IPS-11a (cell line): Measurements from ENCODE around the gene TAOK2.

Source experiments
- H3K4me3 ChIP-seq: one replicate; pipeline ENCODE4 v1.5.1; 2013; ENCODE audit warnings: low read depth, low read length, control low read depth

TAOK2 gene

DNA sequence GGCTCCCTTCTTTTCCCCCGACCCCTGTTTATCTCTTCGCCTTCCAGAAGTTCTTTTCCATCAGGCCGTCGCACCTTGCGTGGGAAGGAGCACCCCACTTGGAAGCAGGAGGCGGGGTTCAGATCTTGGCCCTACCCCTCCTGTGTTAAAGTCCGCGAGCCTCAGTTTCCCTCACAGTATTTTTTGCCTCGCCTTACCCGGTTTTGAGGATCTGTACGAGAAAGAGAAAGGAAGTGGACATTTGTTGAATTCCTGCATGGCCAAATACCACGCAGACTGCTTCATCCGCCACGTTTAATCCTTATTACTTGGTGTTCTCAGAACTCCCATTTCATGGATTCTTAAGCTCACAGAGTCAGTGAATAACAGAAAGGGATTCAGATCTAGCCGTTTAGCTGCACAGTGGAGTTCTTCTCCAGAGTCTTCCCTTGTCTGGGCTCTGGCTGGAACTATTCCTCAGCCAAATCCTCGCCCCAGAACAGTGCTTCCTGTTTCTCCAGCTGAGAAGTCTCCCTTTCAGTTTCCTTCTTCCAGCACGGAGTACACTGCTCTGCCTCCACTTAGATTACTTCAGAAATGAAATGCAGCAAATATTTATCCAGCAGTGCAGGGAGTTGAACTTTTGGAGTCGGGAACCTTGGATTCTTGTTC, 11.2 kb upstream of the TAOK2 start:
- peak overlapping the region; percentile 55 for H3K4me3 ChIP-seq

GRCh38 chr16:29963021-29963743, 10.5 kb upstream of the TAOK2 start:
- no peak overlapping the region for H3K4me3 ChIP-seq

DNA sequence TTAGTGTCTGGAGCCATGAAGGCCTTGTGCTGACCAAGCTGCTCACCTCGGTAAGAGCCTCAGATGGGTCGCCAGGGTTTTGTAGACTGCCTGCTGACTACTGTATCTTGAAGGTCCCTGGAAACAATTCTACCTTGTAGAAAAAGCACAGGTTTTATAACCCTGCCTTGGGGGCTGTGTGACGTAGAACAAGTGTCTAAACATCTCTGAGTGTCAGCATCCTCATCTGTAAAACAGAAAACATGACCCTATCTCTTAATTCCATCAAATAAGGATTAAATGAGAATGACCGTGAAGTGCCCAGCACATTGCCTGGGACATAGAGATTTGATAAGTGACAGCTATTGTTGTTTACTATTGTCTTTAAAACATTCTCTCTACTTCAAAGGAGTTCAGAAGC, 5.5 kb upstream of the TAOK2 start:
- no peak overlapping the region for H3K4me3 ChIP-seq

GRCh38 chr16:29971304-29971703, 2.4 kb upstream of the TAOK2 start:
- H3K4me3 ChIP-seq: no peak overlapping the region

DNA sequence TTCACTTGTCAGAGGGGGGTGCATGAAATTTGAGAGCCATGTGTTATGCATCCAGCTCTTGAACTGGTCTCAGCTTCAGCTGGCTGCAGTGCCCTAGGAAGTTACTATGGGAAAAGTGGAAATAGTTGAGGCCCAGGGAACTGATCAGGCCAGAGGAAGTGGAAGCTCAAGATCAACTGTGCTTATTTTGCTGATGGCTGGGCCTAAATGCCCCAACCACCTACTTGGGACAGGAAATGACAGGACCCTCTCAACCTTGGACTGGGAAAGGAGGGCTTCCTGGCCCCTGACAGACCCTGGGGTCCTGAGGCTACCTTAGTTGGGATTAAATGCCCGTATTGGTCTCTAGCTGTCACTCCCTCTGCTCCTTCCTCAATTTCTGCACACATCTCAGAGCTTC, 1.2 kb upstream of the TAOK2 start:
- no peak overlapping the region for H3K4me3 ChIP-seq

DNA sequence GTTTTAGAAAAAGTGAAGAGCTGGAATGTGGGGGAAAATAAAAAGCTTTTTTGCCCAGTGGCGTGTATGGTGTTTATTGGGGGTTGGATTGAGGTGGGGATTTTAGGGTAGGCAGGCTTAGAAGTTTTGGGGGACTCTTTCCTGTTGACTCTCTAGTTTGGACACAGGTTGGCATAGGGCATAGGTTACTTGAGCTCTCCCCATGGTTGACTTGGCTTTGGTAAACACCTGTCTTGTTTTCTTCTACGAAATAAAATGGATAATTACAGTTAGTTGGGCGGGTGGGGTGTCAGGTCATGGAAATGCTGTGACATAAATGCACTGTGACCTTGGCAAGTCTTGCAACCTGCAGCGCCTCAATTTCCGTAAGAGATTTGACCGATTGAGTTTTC, 680 bp upstream of the TAOK2 start:
- H3K4me3 ChIP-seq: no peak overlapping the region

DNA sequence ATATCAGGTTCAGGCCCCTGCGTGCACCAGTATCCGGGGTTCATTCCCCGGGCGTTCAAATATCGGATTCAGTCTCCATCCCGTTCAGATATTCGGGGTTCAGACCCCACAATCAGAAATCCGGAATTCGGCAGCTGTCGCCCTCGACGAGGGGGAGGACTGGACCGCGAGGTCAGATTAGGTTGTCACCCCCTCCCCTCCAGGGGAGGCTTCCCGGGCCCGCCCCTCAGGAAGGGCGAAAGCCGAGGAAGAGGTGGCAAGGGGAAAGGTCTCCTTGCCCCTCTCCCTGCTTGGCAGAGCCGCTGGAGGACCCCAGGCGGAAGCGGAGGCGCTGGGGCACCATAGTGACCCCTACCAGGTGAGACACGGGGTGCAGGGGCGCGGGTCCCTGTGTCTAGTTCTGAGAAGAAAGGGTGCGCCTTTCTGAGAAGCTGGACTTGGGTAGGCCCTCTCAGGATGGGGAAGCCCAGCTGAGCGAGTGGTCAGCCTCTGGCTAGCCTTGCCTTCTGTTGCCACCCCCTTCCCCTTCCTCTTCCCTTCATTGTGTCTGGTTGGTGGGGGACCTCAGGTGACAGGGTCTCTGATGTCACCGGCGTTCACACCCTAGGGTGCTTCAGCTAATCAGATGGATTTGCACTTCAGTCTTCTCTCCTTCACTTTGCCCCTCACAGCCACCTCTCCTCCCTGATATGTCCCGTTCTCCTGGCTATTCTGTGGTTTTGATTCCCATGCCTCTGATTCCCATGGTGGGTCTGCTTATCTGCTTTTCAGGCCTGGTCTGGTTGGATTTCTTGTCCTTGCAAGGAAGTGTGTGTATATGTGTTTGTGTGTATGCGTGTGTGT, 844 bp downstream of the TAOK2 start:
- peak overlapping the region; percentile 85 for H3K4me3 ChIP-seq

- peak overlapping the region; percentile 85 for H3K4me3 ChIP-seq
These were observed 1.5 kb downstream of the TAOK2 start for GRCh38 chr16:29975134-29975538.

GRCh38 chr16:29975811-29976511, 2.3 kb downstream of the TAOK2 start:
- H3K4me3 ChIP-seq: no peak overlapping the region

GRCh38 chr16:29977063-29977825, 3.6 kb downstream of the TAOK2 start:
- H3K4me3 ChIP-seq: no peak overlapping the region

DNA sequence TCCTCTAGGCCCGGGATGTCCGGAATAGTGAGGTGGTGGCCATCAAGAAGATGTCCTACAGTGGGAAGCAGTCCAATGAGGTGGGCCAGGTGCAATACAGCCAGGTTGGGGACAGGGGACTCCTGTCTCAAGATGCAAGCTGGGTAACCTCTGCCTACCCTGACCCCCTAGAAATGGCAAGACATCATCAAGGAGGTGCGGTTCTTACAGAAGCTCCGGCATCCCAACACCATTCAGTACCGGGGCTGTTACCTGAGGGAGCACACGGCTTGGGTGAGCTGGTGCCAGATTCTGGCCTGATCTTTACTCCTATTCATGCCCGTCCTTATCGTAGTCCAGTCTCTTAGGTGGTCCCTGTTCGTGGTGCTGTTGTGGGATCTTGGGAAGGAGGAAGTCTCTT, 4.4 kb downstream of the TAOK2 start:
- H3K4me3 ChIP-seq: no peak overlapping the region

- H3K4me3 ChIP-seq: no peak overlapping the region
These were observed 5.0 kb downstream of the TAOK2 start for GRCh38 chr16:29978564-29979270.

DNA sequence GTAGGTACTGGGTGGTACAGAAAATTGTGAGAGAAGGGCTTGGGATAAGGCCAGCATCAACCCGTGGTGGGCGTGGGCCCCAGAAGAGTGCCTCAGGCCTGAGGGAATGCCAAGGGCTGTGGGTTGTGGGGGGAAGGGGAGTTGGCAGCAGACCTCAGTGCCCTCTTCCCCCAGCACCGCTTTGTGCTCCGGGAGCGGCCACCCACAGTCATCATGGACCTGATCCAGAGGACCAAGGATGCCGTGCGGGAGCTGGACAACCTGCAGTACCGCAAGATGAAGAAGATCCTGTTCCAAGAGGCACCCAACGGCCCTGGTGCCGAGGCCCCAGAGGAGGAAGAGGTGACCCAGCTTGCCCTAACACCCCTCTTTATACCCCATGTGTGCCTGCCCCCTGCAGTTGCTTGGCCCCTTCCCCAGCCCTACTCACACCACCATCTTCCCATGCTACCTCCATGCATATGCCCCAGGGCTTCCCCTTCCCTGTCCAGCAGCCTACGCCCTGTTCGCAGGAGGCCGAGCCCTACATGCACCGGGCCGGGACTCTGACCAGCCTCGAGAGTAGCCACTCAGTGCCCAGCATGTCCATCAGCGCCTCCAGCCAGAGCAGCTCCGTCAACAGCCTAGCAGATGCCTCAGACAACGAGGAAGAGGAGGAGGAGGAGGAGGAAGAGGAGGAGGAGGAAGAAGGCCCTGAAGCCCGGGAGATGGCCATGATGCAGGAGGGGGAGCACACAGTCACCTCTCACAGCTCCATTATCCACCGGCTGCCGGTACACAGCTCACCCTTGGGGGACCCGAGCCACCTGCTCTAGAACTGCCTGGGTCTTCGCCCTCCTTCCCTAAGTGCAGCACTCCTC, 9.1 kb downstream of the TAOK2 start:
- no peak overlapping the region for H3K4me3 ChIP-seq

- no peak overlapping the region for H3K4me3 ChIP-seq
These were observed 9.9 kb downstream of the TAOK2 start for GRCh38 chr16:29983420-29984136.

DNA sequence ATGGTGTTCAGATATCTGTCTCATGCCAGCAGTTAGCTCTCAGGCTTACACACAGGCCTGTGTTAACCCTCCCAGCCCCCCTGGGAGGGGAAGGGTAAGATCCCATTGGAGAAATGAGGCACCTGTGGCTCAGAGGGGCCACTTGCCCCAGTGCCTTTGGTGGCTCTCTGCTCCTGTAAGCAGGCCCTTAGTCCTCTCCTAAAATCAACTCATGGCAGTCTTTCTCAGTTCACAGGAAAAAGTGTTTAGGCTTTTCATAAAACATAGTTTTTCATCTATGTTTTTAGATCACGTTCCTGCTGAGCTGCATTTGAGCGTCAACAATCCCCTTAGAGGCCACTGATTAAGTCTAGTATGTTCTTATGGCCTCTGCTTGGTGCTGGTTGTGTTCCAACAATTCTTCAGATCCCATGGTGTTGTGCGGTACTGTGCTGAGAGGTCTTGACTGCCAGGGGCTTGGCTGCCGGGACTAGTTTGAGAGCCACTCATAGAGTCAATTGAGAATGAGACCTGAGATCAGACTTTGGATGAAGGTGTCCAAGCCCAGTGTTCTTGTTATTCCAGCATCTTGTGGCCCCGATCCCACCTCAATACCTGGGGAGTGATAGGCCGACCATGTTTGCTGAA, 10.6 kb downstream of the TAOK2 start:
- H3K4me3 ChIP-seq: no peak overlapping the region

DNA sequence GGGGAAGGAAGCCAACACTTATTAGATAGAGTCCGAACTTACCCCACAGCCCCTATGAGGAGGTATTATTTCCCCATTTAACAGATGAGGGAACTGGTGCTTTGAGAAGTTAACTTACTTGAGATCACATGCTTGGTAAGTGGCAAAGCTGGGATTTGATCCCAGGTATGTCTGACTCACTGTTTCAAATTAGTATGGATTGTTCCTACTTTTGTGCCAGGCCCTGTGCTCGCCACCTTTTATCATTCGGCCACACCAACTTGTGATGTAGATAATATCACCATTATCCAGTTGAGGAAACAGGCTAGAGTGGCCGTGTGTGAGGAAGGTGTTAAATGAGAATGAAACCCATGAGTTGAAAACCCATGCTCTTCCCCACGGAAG, 11.1 kb downstream of the TAOK2 start:
- no peak overlapping the region for H3K4me3 ChIP-seq

DNA sequence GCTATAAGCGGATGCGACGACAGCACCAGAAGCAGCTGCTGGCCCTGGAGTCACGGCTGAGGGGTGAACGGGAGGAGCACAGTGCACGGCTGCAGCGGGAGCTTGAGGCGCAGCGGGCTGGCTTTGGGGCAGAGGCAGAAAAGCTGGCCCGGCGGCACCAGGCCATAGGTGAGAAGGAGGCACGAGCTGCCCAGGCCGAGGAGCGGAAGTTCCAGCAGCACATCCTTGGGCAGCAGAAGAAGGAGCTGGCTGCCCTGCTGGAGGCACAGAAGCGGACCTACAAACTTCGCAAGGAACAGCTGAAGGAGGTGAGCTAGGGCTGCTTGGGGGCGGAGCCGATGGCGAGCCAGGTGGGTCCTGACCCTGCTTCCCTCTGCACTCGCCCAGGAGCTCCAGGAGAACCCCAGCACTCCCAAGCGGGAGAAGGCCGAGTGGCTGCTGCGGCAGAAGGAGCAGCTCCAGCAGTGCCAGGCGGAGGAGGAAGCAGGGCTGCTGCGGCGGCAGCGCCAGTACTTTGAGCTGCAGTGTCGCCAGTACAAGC, 11.7 kb downstream of the TAOK2 start:
- no peak overlapping the region for H3K4me3 ChIP-seq

DNA sequence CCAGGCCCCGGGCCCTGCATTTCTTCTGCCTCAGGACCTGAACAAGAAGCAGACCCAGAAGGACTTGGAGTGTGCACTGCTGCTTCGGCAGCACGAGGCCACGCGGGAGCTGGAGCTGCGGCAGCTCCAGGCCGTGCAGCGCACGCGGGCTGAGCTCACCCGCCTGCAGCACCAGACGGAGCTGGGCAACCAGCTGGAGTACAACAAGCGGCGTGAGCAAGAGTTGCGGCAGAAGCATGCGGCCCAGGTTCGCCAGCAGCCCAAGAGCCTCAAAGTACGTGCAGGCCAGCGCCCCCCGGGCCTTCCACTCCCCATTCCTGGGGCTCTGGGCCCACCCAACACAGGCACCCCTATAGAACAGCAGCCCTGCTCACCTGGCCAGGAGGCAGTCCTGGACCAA, 12.6 kb downstream of the TAOK2 start:
- no peak overlapping the region for H3K4me3 ChIP-seq
